HepG2 (cell line): ENCODE data around the gene SCAPER. TPM values are rescaled to one million over a fixed set of nuclear protein-coding genes. Genes with fewer than 3 reads are reported as not detected.

ENCODE experiments used
- FOSL2 ChIP-seq: sonication (generic); formaldehyde crosslinking; IDR thresholded peaks from 2 replicates; pipeline ENCODE4 v1.4.0; 2020; ENCODE audit warnings: missing genetic modification reagents
- HNF4G ChIP-seq, 2 experiments: sonication (generic) in 1 of 2; formaldehyde crosslinking in 1 of 2; IDR thresholded peaks; 2 replicates each; pipeline versions ENCODE4 v1.4.0 to v1.6.1; 2011 to 2020; ENCODE audit warnings: borderline replicate concordance in 2 of 2, low read depth in 2 of 2, mild to moderate bottlenecking in 2 of 2, low read length in 1 of 2, missing genetic modification reagents in 1 of 2, moderate library complexity in 1 of 2
- HNRNPUL1 ChIP-seq: fragments of 200-400 bp; formaldehyde crosslinking; IDR thresholded peaks from 2 replicates; pipeline ENCODE4 v1.6.1; 2017; ENCODE audit warnings: low read depth, mild to moderate bottlenecking, low read length, moderate library complexity
- SP5 ChIP-seq: IDR thresholded peaks from 2 replicates; pipeline ENCODE4 v1.6.1; 2016; ENCODE audit warnings: low read depth, borderline replicate concordance
- ZNF343 ChIP-seq: sonication (generic); formaldehyde crosslinking; IDR thresholded peaks from 2 replicates; pipeline ENCODE4 v1.4.0; 2020; ENCODE audit warnings: mild to moderate bottlenecking, missing genetic modification reagents
- ZNF660 ChIP-seq: sonication (generic); formaldehyde crosslinking; IDR thresholded peaks from 2 replicates; pipeline ENCODE4 v1.5.1; 2020; ENCODE audit warnings: mild to moderate bottlenecking, low read depth, missing genetic modification reagents, borderline replicate concordance
- ZNF790 ChIP-seq: sonication (generic); formaldehyde crosslinking; IDR thresholded peaks from 2 replicates; pipeline ENCODE4 v1.8.0; 2022; ENCODE audit warnings: missing genetic modification reagents, mild to moderate bottlenecking, borderline replicate concordance
- polyA plus RNA-seq, 8 experiments: library from polyadenylated mRNA; depleted of rRNA in 3 of 8; stranded (reverse) in 7 of 8; unstranded in 1 of 8; fragments of >200 nt; fragmentation: Illumina TruSeq in 4 of 8; extraction: Trizol in 4 of 8; gene quantifications; 2 replicates each; pipeline versions ENCODE4 v1.2.1 to v1.2.3, GENCODE V29; 2011 to 2016; ENCODE audit warnings: low read depth in 4 of 8, missing spikeins in 1 of 8, mixed read lengths in 1 of 8; ENCODE audit not compliant: insufficient read depth in 1 of 8
- total RNA-seq, 5 experiments: library from RNA; depleted of rRNA; stranded (reverse); fragments of >200 nt; fragmentation: Illumina TruSeq; extraction: Trizol; gene quantifications; 2 replicates each; pipeline ENCODE4 v1.2.3, GENCODE V29; 2016; ENCODE audit warnings: low read depth in 1 of 5
- TF ChIP-seq, protein P1 (sequence below): IDR thresholded peaks from 2 replicates; pipeline ENCODE4 v1.6.1; 2016; ENCODE audit warnings: low read depth, missing genetic modification reagents, missing compliant biosample characterization
- TF ChIP-seq, protein P2 (sequence below): fragments of 450-650 bp; IDR thresholded peaks from 2 replicates; pipeline ENCODE4 v1.6.1; 2016
- TF ChIP-seq, protein P3 (sequence below): sonication (generic); formaldehyde crosslinking; IDR thresholded peaks from 2 replicates; pipeline ENCODE4 v1.4.0; 2020; ENCODE audit warnings: missing genetic modification reagents, borderline replicate concordance
- TF ChIP-seq, protein P4 (sequence below): sonication (generic); formaldehyde crosslinking; IDR thresholded peaks from 2 replicates; pipeline ENCODE4 v1.4.0; 2020; ENCODE audit warnings: missing genetic modification reagents
- TF ChIP-seq, protein P5 (sequence below): IDR thresholded peaks from 2 replicates; pipeline ENCODE4 v1.6.1; 2018; ENCODE audit warnings: missing genetic modification reagents

Gene SCAPER
- total and polyA plus RNA-seq, 2 of the 13 experiments (the other 11 are each of a cell fraction or from before 2014, with no cell fraction given): 4.3 to 10.5 TPM

DNA sequence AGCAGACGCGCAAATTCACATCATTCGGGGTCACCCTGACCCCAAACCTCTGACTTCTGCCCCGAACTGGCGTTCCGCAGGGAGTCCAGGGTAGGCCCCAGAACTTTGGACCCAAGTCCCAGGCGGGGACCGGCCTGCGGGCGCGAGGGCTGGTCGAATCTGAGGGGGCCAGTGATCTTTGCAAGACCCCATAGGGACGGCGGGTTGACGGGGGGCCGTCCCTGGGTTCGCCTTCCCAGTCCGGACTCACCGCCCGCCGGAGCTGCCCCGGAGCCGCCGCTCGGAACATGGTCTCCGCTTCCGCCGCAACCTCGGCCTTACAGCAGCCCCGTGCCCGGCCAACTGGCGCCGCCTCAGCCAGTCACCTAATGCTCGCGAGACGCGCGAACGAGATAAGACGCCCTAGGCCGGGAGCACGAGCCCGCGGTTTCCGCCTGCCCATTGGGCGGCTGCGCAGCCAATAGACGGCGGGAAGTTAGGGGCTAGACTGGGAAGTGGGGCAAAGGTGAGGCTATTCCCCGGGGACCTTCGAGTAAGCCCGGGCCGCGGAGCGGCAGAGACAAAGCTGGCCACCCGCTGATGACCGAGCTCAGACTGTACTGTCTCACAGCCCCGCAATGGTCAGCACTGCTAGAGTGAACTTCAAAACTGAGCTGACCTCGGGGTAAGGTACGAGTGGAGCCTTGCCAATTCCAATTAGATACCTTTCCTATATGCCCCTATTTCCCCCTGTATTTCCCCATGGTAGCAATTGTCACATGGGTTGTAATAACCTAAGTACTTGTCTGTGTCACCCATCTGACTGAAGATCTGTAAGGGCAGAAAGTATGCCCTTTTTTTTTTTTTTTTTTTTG is 593.8 kb downstream of the SCAPER start, which contains the start of gene ETFA (continued):
- TF ChIP-seq, protein P1, sequence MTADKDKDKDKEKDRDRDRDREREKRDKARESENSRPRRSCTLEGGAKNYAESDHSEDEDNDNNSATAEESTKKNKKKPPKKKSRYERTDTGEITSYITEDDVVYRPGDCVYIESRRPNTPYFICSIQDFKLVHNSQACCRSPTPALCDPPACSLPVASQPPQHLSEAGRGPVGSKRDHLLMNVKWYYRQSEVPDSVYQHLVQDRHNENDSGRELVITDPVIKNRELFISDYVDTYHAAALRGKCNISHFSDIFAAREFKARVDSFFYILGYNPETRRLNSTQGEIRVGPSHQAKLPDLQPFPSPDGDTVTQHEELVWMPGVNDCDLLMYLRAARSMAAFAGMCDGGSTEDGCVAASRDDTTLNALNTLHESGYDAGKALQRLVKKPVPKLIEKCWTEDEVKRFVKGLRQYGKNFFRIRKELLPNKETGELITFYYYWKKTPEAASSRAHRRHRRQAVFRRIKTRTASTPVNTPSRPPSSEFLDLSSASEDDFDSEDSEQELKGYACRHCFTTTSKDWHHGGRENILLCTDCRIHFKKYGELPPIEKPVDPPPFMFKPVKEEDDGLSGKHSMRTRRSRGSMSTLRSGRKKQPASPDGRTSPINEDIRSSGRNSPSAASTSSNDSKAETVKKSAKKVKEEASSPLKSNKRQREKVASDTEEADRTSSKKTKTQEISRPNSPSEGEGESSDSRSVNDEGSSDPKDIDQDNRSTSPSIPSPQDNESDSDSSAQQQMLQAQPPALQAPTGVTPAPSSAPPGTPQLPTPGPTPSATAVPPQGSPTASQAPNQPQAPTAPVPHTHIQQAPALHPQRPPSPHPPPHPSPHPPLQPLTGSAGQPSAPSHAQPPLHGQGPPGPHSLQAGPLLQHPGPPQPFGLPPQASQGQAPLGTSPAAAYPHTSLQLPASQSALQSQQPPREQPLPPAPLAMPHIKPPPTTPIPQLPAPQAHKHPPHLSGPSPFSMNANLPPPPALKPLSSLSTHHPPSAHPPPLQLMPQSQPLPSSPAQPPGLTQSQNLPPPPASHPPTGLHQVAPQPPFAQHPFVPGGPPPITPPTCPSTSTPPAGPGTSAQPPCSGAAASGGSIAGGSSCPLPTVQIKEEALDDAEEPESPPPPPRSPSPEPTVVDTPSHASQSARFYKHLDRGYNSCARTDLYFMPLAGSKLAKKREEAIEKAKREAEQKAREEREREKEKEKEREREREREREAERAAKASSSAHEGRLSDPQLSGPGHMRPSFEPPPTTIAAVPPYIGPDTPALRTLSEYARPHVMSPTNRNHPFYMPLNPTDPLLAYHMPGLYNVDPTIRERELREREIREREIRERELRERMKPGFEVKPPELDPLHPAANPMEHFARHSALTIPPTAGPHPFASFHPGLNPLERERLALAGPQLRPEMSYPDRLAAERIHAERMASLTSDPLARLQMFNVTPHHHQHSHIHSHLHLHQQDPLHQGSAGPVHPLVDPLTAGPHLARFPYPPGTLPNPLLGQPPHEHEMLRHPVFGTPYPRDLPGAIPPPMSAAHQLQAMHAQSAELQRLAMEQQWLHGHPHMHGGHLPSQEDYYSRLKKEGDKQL (CRISPR knock-in tag): no peak
- no peak for TF ChIP-seq ZNF790
- TF ChIP-seq FOSL2 (CRISPR knock-in tag): 0 out of 2 replicates have a peak, but pooled peaks have one; percentile 39
- TF ChIP-seq SP5 (CRISPR knock-in tag): no peak
- TF ChIP-seq HNRNPUL1: 0 out of 2 replicates have a peak, but pooled peaks have one; percentile 52
- no peak for TF ChIP-seq ZNF660 (CRISPR knock-in tag)
- TF ChIP-seq, protein P2, sequence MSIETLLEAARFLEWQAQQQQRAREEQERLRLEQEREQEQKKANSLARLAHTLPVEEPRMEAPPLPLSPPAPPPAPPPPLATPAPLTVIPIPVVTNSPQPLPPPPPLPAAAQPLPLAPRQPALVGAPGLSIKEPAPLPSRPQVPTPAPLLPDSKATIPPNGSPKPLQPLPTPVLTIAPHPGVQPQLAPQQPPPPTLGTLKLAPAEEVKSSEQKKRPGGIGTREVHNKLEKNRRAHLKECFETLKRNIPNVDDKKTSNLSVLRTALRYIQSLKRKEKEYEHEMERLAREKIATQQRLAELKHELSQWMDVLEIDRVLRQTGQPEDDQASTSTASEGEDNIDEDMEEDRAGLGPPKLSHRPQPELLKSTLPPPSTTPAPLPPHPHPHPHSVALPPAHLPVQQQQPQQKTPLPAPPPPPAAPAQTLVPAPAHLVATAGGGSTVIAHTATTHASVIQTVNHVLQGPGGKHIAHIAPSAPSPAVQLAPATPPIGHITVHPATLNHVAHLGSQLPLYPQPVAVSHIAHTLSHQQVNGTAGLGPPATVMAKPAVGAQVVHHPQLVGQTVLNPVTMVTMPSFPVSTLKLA: peak; percentile 49
- TF ChIP-seq, protein P3, sequence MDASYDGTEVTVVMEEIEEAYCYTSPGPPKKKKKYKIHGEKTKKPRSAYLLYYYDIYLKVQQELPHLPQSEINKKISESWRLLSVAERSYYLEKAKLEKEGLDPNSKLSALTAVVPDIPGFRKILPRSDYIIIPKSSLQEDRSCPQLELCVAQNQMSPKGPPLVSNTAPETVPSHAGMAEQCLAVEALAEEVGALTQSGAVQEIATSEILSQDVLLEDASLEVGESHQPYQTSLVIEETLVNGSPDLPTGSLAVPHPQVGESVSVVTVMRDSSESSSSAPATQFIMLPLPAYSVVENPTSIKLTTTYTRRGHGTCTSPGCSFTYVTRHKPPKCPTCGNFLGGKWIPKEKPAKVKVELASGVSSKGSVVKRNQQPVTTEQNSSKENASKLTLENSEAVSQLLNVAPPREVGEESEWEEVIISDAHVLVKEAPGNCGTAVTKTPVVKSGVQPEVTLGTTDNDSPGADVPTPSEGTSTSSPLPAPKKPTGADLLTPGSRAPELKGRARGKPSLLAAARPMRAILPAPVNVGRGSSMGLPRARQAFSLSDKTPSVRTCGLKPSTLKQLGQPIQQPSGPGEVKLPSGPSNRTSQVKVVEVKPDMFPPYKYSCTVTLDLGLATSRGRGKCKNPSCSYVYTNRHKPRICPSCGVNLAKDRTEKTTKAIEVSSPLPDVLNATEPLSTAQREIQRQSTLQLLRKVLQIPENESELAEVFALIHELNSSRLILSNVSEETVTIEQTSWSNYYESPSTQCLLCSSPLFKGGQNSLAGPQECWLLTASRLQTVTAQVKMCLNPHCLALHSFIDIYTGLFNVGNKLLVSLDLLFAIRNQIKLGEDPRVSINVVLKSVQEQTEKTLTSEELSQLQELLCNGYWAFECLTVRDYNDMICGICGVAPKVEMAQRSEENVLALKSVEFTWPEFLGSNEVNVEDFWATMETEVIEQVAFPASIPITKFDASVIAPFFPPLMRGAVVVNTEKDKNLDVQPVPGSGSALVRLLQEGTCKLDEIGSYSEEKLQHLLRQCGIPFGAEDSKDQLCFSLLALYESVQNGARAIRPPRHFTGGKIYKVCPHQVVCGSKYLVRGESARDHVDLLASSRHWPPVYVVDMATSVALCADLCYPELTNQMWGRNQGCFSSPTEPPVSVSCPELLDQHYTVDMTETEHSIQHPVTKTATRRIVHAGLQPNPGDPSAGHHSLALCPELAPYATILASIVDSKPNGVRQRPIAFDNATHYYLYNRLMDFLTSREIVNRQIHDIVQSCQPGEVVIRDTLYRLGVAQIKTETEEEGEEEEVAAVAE (CRISPR knock-in tag): peak; percentile 72; the same call in 1 of the 2 replicates
- TF ChIP-seq, protein P4, sequence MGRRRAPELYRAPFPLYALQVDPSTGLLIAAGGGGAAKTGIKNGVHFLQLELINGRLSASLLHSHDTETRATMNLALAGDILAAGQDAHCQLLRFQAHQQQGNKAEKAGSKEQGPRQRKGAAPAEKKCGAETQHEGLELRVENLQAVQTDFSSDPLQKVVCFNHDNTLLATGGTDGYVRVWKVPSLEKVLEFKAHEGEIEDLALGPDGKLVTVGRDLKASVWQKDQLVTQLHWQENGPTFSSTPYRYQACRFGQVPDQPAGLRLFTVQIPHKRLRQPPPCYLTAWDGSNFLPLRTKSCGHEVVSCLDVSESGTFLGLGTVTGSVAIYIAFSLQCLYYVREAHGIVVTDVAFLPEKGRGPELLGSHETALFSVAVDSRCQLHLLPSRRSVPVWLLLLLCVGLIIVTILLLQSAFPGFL: no peak
- TF ChIP-seq, protein P5, sequence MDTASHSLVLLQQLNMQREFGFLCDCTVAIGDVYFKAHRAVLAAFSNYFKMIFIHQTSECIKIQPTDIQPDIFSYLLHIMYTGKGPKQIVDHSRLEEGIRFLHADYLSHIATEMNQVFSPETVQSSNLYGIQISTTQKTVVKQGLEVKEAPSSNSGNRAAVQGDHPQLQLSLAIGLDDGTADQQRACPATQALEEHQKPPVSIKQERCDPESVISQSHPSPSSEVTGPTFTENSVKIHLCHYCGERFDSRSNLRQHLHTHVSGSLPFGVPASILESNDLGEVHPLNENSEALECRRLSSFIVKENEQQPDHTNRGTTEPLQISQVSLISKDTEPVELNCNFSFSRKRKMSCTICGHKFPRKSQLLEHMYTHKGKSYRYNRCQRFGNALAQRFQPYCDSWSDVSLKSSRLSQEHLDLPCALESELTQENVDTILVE (CRISPR knock-in tag): peak; percentile 72; the same call in 1 of the 2 replicates
- peak; percentile 88 for TF ChIP-seq HNF4G (IDR thresholded peaks at IDR 0.05; ENCODE audit: borderline replicate concordance, low read depth, low read length)
- peak; percentile 92 for TF ChIP-seq HNF4G (CRISPR knock-in tag; IDR thresholded peaks at IDR 0.05; ENCODE audit: borderline replicate concordance, low read depth)
- peak; percentile 69; the same call in 1 of the 2 replicates for TF ChIP-seq ZNF343
